ENCODE measurements around the gene FAIM2. TPM values are rescaled to one million over a fixed set of nuclear protein-coding genes. Genes with fewer than 3 reads are reported as not detected.

The FAIM2 gene
- total RNA-seq, 1 donor from 2014 or later, result not detected

DNA sequence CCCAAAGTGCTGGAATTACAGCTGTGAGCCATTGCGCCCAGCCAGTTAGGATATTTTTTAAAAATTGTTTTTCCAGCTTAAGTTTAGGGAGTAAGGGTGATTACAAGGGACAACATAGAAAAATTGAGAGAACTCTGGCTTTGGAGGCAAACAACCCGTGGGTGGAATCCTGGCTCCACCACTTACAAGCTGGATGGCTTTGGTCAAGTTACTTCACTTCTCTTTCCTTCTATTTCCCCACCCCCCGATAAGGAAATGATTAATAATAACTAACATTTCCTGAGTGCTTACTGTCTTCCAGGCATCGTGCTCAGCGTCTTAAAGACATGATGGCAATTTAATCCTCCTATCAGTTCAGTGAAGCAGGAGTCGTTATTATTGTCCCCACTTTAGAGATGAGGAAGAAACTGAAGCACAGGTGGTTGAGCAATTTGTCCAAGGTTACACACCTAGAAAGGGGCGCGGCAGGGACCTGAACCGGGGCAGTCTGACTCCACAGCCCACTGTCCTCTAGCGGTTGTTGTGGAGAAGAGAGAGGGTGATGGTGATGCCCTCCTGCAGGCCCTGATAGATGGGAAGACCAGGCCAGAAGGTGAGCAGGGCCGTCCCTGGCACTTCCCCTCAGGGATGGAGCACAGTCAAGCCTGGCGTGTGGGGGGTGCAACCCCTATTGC, 16.7 kb upstream of the FAIM2 start:
- H3K4me3 Mint-ChIP-seq (ENCODE audit: unreplicated experiment), result no peak overlapping the region
- no peak overlapping the region for H3K27ac Mint-ChIP-seq (ENCODE audit: unreplicated experiment)
- no peaks in the 10 kb centered on the region for H3K27me3 Mint-ChIP-seq (ENCODE audit: unreplicated experiment)
- H3K9me3 Mint-ChIP-seq (ENCODE audit: unreplicated experiment), result no peaks in the 10 kb centered on the region
- no peaks in the 10 kb centered on the region for H3K36me3 Mint-ChIP-seq (ENCODE audit: low read depth, unreplicated experiment)
- DNase-seq (ENCODE audit: low spot score), result no peak
- no peaks in the 10 kb centered on the region for H3K4me1 Mint-ChIP-seq (ENCODE audit: unreplicated experiment)
- TF ChIP-seq, protein P1, sequence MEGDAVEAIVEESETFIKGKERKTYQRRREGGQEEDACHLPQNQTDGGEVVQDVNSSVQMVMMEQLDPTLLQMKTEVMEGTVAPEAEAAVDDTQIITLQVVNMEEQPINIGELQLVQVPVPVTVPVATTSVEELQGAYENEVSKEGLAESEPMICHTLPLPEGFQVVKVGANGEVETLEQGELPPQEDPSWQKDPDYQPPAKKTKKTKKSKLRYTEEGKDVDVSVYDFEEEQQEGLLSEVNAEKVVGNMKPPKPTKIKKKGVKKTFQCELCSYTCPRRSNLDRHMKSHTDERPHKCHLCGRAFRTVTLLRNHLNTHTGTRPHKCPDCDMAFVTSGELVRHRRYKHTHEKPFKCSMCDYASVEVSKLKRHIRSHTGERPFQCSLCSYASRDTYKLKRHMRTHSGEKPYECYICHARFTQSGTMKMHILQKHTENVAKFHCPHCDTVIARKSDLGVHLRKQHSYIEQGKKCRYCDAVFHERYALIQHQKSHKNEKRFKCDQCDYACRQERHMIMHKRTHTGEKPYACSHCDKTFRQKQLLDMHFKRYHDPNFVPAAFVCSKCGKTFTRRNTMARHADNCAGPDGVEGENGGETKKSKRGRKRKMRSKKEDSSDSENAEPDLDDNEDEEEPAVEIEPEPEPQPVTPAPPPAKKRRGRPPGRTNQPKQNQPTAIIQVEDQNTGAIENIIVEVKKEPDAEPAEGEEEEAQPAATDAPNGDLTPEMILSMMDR (IDR thresholded peaks at IDR 0.05; ENCODE audit: unreplicated experiment), result no peak

DNA sequence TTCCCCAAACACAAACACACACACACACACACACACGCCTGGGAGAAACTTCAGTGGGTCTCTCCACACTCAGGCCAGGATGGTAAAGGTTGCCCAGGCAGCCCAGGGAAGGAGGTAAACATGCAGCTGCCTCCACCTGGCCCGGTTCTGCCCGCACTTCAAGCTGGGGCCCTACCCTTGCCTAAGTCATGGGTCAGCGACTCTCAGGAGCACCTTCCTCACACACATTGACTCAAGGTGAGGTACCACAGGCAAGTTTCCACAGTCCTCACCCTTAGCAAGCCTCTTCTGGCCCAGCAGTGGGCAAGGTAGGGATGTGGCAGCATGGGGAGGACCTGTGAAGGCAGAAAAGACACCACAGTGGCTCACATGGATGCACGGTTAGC, 14.1 kb upstream of the FAIM2 start:
- Mint-ChIP-seq H3K9me3 (ENCODE audit: unreplicated experiment) (no peaks in the 10 kb centered on the region), H3K27me3 (ENCODE audit: unreplicated experiment) (no peaks in the 10 kb centered on the region), H3K4me1 (ENCODE audit: unreplicated experiment) (no peaks in the 10 kb centered on the region), H3K36me3 (ENCODE audit: low read depth, unreplicated experiment) (no peaks in the 10 kb centered on the region), H3K4me3 (ENCODE audit: unreplicated experiment) (no peak overlapping the region), H3K27ac (ENCODE audit: unreplicated experiment) (no peak overlapping the region)
- TF ChIP-seq, protein P1 (IDR thresholded peaks at IDR 0.05; ENCODE audit: unreplicated experiment), result no peak
- no peak for DNase-seq (ENCODE audit: low spot score)

DNA sequence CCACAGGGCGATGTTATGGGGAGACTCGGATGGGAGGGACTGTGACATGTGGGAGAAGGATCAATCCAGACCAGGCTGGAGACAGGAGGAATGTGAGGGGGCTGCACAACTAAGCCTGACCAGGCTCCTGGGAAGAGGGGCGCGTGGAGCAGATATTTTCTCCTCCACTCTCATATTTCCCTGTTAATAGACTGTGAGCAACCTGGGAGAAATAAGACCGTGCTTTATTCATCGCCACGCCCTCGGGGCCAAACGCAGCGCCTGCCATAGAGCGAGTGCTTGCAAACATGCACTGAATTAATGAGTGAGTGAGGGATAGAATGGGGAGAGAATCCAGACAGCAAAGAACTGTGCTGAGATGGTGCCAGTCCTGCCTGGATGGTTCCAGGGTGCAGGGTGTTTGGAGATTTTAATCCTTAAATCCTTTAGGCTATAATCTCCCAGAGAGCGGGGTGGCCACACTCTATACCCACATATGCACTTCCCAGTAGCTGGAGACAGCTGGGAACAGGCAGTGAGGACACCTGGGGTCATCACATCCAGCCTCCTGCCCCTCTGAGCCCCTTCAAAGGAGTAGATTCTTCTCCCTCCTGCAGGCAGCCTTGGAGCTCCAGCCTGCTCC, 13.6 kb upstream of the FAIM2 start:
- no peaks in the 10 kb centered on the region for H3K36me3 Mint-ChIP-seq (ENCODE audit: low read depth, unreplicated experiment)
- H3K9me3 Mint-ChIP-seq (ENCODE audit: unreplicated experiment), result no peaks in the 10 kb centered on the region
- no peak overlapping the region for H3K4me3 Mint-ChIP-seq (ENCODE audit: unreplicated experiment)
- peaks cover 1% of the 10 kb centered on the region for H3K27me3 Mint-ChIP-seq (ENCODE audit: unreplicated experiment)
- no peak for DNase-seq (ENCODE audit: low spot score)
- no peak overlapping the region for H3K27ac Mint-ChIP-seq (ENCODE audit: unreplicated experiment)
- TF ChIP-seq, protein P1 (IDR thresholded peaks at IDR 0.05; ENCODE audit: unreplicated experiment), result no peak
- no peaks in the 10 kb centered on the region for H3K4me1 Mint-ChIP-seq (ENCODE audit: unreplicated experiment)

DNA sequence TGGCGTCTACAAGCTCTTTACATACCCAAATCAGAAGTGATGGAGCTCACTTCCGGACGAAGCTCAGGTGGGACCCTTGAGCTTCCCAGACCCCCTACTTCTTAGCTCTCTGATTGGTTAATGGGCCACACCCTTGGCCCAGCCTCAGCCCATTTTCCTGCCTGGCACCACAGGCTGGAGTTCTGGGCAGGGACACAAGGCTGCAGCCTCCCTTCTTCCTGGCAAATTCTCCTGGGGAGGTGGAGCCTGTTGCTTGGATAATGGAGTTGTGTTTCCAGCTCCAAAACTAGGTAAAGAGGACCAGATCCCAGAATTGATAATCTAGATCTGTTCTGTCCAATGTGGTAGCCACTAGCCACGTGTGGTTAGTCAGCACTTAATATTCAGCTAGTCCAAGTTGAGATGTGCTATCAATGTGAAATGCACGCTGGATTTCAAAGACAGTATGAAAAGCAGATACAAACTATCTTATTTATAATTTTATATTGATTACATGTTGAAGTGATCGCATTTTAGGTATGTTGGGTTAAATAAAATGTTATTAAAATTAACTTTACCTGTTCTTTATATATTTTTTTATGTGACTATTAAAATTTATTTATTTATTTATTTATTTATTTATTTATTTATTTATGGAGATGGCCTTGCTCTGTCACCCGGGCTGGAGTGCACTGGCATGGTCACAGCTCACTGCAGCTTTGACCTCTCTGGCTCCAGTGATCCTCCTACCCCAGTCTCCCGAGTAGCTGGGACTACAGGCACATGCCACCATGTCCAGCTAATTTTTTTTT, 12.6 kb upstream of the FAIM2 start:
- no peaks in the 10 kb centered on the region for H3K9me3 Mint-ChIP-seq (ENCODE audit: unreplicated experiment)
- no peak for DNase-seq (ENCODE audit: low spot score)
- H3K4me1 Mint-ChIP-seq (ENCODE audit: unreplicated experiment), result no peaks in the 10 kb centered on the region
- no peak overlapping the region for H3K4me3 Mint-ChIP-seq (ENCODE audit: unreplicated experiment)
- TF ChIP-seq, protein P1 (IDR thresholded peaks at IDR 0.05; ENCODE audit: unreplicated experiment), result no peak
- no peak overlapping the region for H3K27ac Mint-ChIP-seq (ENCODE audit: unreplicated experiment)
- H3K36me3 Mint-ChIP-seq (ENCODE audit: low read depth, unreplicated experiment), result no peaks in the 10 kb centered on the region
- peaks cover 3% of the 10 kb centered on the region for H3K27me3 Mint-ChIP-seq (ENCODE audit: unreplicated experiment)

Data from endothelial cell (in vitro differentiated cells).